ENCODE measurements around the gene OTC.
A peak's percentile ranks its signal among the peaks of the same experiment; 100 is the strongest.

The OTC gene

GRCh38 chrX:38363046-38363445, 10.6 kb downstream of the OTC start:
- Histone ChIP-seq H3K27me3 (replicated peaks; ENCODE audit: control insufficient read depth, insufficient read depth, low read length) (peaks cover 10% of the 10 kb centered on the region), H3K4me3 (ENCODE audit: low read length) (no peak overlapping the region), H3K9ac (ENCODE audit: low read length) (no peak overlapping the region), H3K4me1 (ENCODE audit: control insufficient read depth, insufficient read depth, low read length) (no peaks in the 10 kb centered on the region), H3K9me3 (ENCODE audit: control insufficient read depth, low read length) (no peaks in the 10 kb centered on the region), H3K36me3 (ENCODE audit: control insufficient read depth, insufficient read depth, low read length, severe bottlenecking) (no peaks in the 10 kb centered on the region)
- no peak for DNase-seq (ENCODE audit: low read depth)

GRCh38 chrX:38365954-38366353, 13.6 kb downstream of the OTC start:
- peaks cover 20% of the 10 kb centered on the region for H3K27me3 ChIP-seq (replicated peaks; ENCODE audit: control insufficient read depth, insufficient read depth, low read length)
- DNase-seq (ENCODE audit: low read depth), result no peak
- no peaks in the 10 kb centered on the region for H3K36me3 ChIP-seq (ENCODE audit: control insufficient read depth, insufficient read depth, low read length, severe bottlenecking)
- H3K9me3 ChIP-seq (ENCODE audit: control insufficient read depth, low read length), result no peaks in the 10 kb centered on the region
- no peaks in the 10 kb centered on the region for H3K4me1 ChIP-seq (ENCODE audit: control insufficient read depth, insufficient read depth, low read length)
- H3K4me3 ChIP-seq (ENCODE audit: low read length), result no peak overlapping the region
- no peak overlapping the region for H3K9ac ChIP-seq (ENCODE audit: low read length)

DNA sequence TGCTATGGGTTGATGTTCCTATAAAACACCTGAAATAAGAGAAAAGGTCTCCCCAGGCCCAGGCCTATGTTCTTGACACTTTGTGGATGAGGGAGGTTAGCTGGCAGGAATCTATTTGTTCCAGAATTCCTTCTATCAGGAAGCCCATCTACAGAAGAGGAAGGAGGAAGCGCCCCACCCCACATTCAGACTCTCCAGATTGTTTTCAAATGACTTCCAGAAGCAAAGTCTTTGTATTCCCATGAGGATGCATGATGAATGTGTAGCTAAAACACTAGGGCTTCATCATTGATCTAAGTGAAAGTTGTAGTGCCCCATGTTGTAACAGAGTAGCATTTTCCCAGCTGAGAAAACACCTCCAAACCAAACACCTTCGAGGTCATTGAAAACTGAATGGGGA, 16.4 kb downstream of the OTC start:
- no peak overlapping the region for H3K4me3 ChIP-seq (ENCODE audit: low read length)
- H3K4me1 ChIP-seq (ENCODE audit: control insufficient read depth, insufficient read depth, low read length), result no peaks in the 10 kb centered on the region
- peaks cover 27% of the 10 kb centered on the region for H3K27me3 ChIP-seq (replicated peaks; ENCODE audit: control insufficient read depth, insufficient read depth, low read length)
- H3K9me3 ChIP-seq (ENCODE audit: control insufficient read depth, low read length), result no peaks in the 10 kb centered on the region
- no peaks in the 10 kb centered on the region for H3K36me3 ChIP-seq (ENCODE audit: control insufficient read depth, insufficient read depth, low read length, severe bottlenecking)
- no peak overlapping the region for H3K9ac ChIP-seq (ENCODE audit: low read length)
- DNase-seq (ENCODE audit: low read depth), result no peak

GRCh38 chrX:38371641-38372040, 19.2 kb downstream of the OTC start:
- Histone ChIP-seq H3K9ac (ENCODE audit: low read length) (no peak overlapping the region), H3K4me1 (ENCODE audit: control insufficient read depth, insufficient read depth, low read length) (no peaks in the 10 kb centered on the region), H3K27me3 (replicated peaks; ENCODE audit: control insufficient read depth, insufficient read depth, low read length) (peaks cover 45% of the 10 kb centered on the region), H3K4me3 (ENCODE audit: low read length) (no peak overlapping the region), H3K36me3 (ENCODE audit: control insufficient read depth, insufficient read depth, low read length, severe bottlenecking) (no peaks in the 10 kb centered on the region), H3K9me3 (ENCODE audit: control insufficient read depth, low read length) (no peaks in the 10 kb centered on the region)
- DNase-seq (ENCODE audit: low read depth), result no peak

DNA sequence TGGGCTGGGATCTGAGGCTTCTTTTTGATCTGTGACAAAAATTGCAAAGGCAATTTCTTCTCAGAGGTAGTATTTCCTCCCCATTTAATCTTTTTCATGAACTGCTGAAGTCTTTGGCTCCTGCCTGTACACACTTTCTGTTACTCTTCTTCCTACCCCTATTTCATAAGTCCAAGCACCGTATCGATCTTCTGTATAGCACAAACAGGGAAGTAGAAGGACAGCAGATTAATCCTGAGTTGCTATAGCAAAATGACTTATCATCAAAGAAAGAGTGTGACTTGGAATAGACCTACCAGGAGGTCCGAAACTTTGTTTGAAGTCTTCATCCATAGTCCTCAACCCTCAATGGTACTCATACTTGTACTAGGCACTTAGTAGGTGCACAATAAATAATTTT, 22.0 kb downstream of the OTC start:
- DNase-seq (ENCODE audit: low read depth), result no peak
- Histone ChIP-seq H3K27me3 (replicated peaks; ENCODE audit: control insufficient read depth, insufficient read depth, low read length) (peaks cover 40% of the 10 kb centered on the region), H3K4me1 (ENCODE audit: control insufficient read depth, insufficient read depth, low read length) (no peaks in the 10 kb centered on the region), H3K9ac (ENCODE audit: low read length) (no peak overlapping the region), H3K9me3 (ENCODE audit: control insufficient read depth, low read length) (no peaks in the 10 kb centered on the region), H3K36me3 (ENCODE audit: control insufficient read depth, insufficient read depth, low read length, severe bottlenecking) (no peaks in the 10 kb centered on the region), H3K4me3 (ENCODE audit: low read length) (no peak overlapping the region)

DNA sequence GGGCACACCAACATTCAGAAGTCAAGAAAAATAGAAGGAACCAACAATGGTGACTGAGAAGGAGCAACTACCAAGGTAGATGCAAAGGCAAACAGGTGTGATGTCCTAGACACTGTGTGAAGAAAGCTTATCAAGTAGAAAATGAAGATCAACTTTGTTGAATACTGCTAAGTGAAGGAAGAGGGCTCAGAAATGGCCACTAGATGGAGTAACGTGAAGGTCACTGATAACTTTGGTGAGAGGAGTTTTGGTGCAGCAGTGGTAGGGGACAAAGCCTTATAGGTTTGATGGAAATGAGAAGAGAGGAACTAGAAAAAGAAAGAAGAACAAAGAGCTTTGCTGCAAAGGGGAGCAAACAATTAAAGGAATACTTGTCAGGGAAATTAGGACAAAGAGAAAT, 23.5 kb downstream of the OTC start:
- peak; percentile 3 for DNase-seq (ENCODE audit: low read depth)
- no peak overlapping the region for H3K4me3 ChIP-seq (ENCODE audit: low read length)
- peaks cover 40% of the 10 kb centered on the region for H3K27me3 ChIP-seq (replicated peaks; ENCODE audit: control insufficient read depth, insufficient read depth, low read length)
- no peaks in the 10 kb centered on the region for H3K4me1 ChIP-seq (ENCODE audit: control insufficient read depth, insufficient read depth, low read length)
- no peaks in the 10 kb centered on the region for H3K9me3 ChIP-seq (ENCODE audit: control insufficient read depth, low read length)
- H3K36me3 ChIP-seq (ENCODE audit: control insufficient read depth, insufficient read depth, low read length, severe bottlenecking), result no peaks in the 10 kb centered on the region
- H3K9ac ChIP-seq (ENCODE audit: low read length), result no peak overlapping the region

DNA sequence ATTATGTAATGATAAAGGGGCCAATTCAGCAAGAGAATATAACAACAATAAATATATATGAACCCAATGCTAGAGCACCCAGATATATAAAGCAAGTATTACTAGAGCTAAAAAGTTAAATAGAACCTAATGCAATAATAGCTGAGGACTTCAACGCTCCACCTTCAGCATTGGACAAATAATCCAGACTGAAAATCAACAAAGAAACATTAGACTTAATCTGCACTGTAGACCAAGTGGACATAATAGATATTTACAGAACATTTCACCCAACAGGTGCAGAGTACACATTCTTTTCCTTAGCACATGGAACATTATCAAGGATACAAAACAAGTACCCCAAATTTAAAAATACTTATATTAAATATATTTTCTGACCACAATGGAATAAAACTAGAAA, 24.3 kb downstream of the OTC start:
- H3K4me1 ChIP-seq (ENCODE audit: control insufficient read depth, insufficient read depth, low read length), result no peaks in the 10 kb centered on the region
- no peak overlapping the region for H3K9ac ChIP-seq (ENCODE audit: low read length)
- peaks cover 42% of the 10 kb centered on the region for H3K27me3 ChIP-seq (replicated peaks; ENCODE audit: control insufficient read depth, insufficient read depth, low read length)
- DNase-seq (ENCODE audit: low read depth), result no peak
- H3K4me3 ChIP-seq (ENCODE audit: low read length), result no peak overlapping the region
- no peaks in the 10 kb centered on the region for H3K9me3 ChIP-seq (ENCODE audit: control insufficient read depth, low read length)
- H3K36me3 ChIP-seq (ENCODE audit: control insufficient read depth, insufficient read depth, low read length, severe bottlenecking), result no peaks in the 10 kb centered on the region

DNA sequence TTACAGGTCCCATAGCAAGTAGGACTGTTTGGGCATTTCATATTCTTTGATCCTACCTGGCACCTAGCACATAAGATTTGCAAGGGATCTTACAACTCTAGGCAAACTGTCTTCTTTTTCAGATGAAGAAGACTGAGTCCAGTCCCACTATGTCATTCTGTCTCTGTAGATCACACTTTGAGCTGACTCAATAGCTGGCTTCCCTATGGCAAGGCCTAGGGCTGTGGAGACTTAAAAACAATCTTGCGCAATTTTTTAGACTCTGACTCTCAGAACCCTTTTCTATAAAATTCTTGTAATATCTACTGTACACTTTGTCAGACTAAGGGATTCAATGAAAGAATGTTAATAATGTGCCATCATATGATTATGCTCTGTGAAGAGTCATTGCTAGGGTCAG, 26.7 kb downstream of the OTC start:
- H3K27me3 ChIP-seq (replicated peaks; ENCODE audit: control insufficient read depth, insufficient read depth, low read length), result peaks cover 35% of the 10 kb centered on the region
- peak; percentile 15 for DNase-seq (ENCODE audit: low read depth)
- no peaks in the 10 kb centered on the region for H3K9me3 ChIP-seq (ENCODE audit: control insufficient read depth, low read length)
- H3K4me1 ChIP-seq (ENCODE audit: control insufficient read depth, insufficient read depth, low read length), result no peaks in the 10 kb centered on the region
- H3K4me3 ChIP-seq (ENCODE audit: low read length), result no peak overlapping the region
- H3K9ac ChIP-seq (ENCODE audit: low read length), result no peak overlapping the region
- no peaks in the 10 kb centered on the region for H3K36me3 ChIP-seq (ENCODE audit: control insufficient read depth, insufficient read depth, low read length, severe bottlenecking)

- Histone ChIP-seq H3K36me3 (ENCODE audit: control insufficient read depth, insufficient read depth, low read length, severe bottlenecking) (no peaks in the 10 kb centered on the region), H3K9ac (ENCODE audit: low read length) (no peak overlapping the region), H3K4me1 (ENCODE audit: control insufficient read depth, insufficient read depth, low read length) (no peaks in the 10 kb centered on the region), H3K9me3 (ENCODE audit: control insufficient read depth, low read length) (peaks cover 7% of the 10 kb centered on the region), H3K27me3 (replicated peaks; ENCODE audit: control insufficient read depth, insufficient read depth, low read length) (peaks cover 14% of the 10 kb centered on the region), H3K4me3 (ENCODE audit: low read length) (no peak overlapping the region)
- DNase-seq (ENCODE audit: low read depth), result no peak
Measured at GRCh38 chrX:38382663-38383062, 30.3 kb downstream of the OTC start.

DNA sequence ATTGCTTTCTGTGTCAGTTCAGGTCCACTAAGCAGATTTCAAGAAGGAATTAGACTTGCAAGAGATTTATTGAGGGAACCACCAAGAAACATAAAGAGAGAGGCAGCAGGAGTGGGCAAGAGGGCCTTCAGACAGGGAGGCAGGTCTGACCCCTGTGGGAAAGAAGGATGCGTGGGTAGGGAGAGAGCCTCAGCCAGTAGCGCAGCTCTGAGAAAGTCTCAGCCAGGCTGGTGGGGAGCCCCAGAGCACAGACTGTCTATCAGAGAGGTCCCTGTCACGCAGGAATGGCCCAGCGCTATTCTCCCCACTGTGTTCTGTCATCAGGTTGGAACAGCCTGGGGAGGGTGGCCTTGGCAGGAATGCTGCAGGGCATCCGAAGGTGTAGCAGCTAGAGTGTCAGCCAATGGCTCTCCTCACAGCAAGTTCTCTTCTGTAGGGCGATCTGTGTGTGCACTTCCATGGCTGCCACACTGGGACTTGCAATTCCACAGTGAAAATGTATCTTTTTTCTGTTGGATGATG, 48.0 kb downstream of the OTC start:
- Histone ChIP-seq H3K9ac (ENCODE audit: low read length) (no peak overlapping the region), H3K4me1 (ENCODE audit: control insufficient read depth, insufficient read depth, low read length) (no peaks in the 10 kb centered on the region), H3K27me3 (replicated peaks; ENCODE audit: control insufficient read depth, insufficient read depth, low read length) (peaks cover 29% of the 10 kb centered on the region), H3K36me3 (ENCODE audit: control insufficient read depth, insufficient read depth, low read length, severe bottlenecking) (no peaks in the 10 kb centered on the region), H3K9me3 (ENCODE audit: control insufficient read depth, low read length) (no peaks in the 10 kb centered on the region), H3K4me3 (ENCODE audit: low read length) (no peak overlapping the region)
- no peak for DNase-seq (ENCODE audit: low read depth)

DNA sequence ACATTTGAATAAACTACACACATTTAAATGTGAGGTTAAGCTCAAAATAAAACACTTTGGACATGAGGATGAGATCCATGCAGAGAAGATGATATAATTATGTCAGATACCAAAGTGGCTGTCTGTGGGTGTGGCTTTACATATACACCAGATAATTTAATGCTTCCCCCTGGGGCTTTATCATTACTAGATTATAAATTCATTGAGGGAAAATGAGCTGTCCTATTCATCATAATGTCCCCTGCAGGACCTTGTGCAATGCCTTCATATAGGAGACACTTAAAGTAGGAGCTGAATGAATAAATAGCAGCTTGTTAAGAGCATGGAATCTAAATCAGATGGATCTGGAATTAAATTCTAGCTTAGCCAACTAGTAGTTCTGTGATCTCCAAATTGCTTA, 49.7 kb downstream of the OTC start:
- Histone ChIP-seq H3K9ac (ENCODE audit: low read length) (no peak overlapping the region), H3K4me3 (ENCODE audit: low read length) (no peak overlapping the region), H3K9me3 (ENCODE audit: control insufficient read depth, low read length) (no peaks in the 10 kb centered on the region), H3K27me3 (replicated peaks; ENCODE audit: control insufficient read depth, insufficient read depth, low read length) (peaks cover 33% of the 10 kb centered on the region), H3K36me3 (ENCODE audit: control insufficient read depth, insufficient read depth, low read length, severe bottlenecking) (no peaks in the 10 kb centered on the region), H3K4me1 (ENCODE audit: control insufficient read depth, insufficient read depth, low read length) (no peaks in the 10 kb centered on the region)
- no peak for DNase-seq (ENCODE audit: low read depth)

GRCh38 chrX:38403834-38404233, 51.4 kb downstream of the OTC start:
- Histone ChIP-seq H3K4me3 (ENCODE audit: low read length) (no peak overlapping the region), H3K9me3 (ENCODE audit: control insufficient read depth, low read length) (no peaks in the 10 kb centered on the region), H3K27me3 (replicated peaks; ENCODE audit: control insufficient read depth, insufficient read depth, low read length) (peaks cover 28% of the 10 kb centered on the region), H3K9ac (ENCODE audit: low read length) (no peak overlapping the region), H3K4me1 (ENCODE audit: control insufficient read depth, insufficient read depth, low read length) (no peaks in the 10 kb centered on the region), H3K36me3 (ENCODE audit: control insufficient read depth, insufficient read depth, low read length, severe bottlenecking) (no peaks in the 10 kb centered on the region)
- DNase-seq (ENCODE audit: low read depth), result no peak

Measured in adipocyte (in vitro differentiated cells).